HG03432 (cell line): ENCODE data around the gene SELENON.

Experiments used
- ATAC-seq: cut with Tn5 transposase; IDR thresholded peaks from one replicate; pipeline ENCODE4 v1.9.1; 2021; ENCODE audit warnings: mild to moderate bottlenecking, moderate library complexity; ENCODE audit not compliant: unreplicated experiment

SELENON gene

GRCh38 chr1:25861316-25862286 lies 61.6 kb downstream of the SELENON start:
- ATAC-seq, result no peak

- ATAC-seq, result no peak
Measured at GRCh38 chr1:25862785-25863485, 62.9 kb downstream of the SELENON start.

DNA sequence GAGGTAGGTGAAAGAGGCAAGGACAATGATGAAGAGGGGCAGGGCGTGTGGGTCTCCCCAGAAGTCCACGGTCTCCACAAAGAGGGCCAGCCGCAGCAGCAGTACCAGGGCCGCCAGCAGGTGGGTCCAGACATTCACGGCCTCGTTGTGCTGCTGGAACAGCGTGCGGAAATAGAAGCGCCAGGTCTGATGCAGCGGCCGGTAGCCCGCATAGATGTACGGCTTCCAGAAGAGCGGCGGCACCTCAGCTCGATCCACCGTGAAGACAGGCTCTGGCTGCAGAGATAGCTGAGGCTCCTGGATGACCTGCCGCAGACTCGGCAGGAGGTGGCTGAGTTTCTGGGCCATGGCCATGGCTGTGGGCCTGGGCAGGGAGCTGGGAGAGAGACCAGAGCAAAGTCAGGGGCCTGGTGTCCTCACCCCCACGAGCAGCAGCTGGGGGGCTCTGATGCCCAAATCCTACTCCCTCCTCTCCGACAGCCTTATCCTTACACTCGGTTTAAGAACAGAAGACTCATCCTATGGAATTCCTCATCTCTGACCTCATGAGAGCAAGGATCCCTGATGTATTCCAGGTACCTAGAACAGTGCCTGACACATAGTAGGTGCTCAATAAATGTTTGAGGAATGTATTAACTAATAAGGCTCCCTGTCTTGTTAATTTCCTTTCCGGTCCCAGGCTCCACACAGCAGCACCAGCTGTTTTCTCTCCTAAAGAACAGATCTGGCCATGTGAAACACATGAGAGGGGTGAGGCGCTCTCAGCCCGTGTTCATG lies 63.7 kb downstream of the SELENON start:
- no peak for ATAC-seq

DNA sequence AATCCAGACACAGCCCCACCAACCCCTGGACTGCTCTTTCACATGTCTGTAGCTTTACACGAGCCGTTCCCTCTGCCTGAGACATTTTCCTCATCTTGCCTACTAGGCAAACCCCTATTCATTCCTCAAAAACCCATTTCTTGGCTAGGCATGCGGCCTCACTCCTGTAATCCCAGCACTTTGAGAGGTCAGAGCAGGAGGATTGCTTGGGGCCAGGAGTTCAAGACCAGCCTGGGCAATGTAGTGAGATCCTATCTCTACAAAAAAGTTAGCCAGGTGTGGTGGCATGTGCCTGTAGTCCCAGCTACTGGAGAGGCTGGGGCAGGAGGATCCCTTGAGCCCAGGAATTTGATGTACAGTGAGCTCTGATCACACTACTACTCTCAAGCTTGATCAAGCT lies 64.4 kb downstream of the SELENON start:
- ATAC-seq, result no peak

DNA sequence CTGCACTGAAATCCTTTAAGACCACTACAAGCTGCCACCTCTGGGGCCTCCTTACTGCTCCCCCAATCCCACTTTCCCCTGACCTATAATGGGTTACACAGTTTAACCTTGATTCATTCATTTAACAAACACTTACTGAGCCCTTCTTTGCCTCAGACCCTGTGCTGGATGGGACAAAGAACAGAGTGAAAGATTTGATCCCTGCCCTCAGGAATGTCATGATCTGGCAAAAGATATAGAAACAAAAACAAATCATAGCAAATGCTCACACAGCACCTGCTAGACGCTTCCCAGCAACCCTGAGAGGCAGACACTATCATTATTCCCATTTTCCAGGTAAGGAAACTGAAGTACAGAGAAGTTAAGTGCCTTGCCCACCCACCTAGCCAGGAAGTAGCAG lies 66.3 kb downstream of the SELENON start:
- ATAC-seq, result no peak

GRCh38 chr1:25867210-25867991 lies 67.4 kb downstream of the SELENON start:
- no peak for ATAC-seq
